Skeletal muscle tissue (tissue), 4 donors: Measurements from ENCODE around the gene MUC4. TPM values are rescaled to one million over a fixed set of nuclear protein-coding genes. Genes with fewer than 3 reads are reported as not detected.
"Not testable (repeated sequence)": the region's sequence is repeated elsewhere in the genome, so short reads cannot be mapped to it uniquely, and the experiment has no call there.

Source experiments
- H3K27ac ChIP-seq: one replicate; pipeline ENCODE4 v1.7.0; 2013; ENCODE audit warnings: mild to moderate bottlenecking, low read depth, low read length, inconsistent platforms
- H3K27me3 ChIP-seq, 3 donors: one replicate each; pipeline ENCODE4 v1.7.0; 2013; ENCODE audit warnings: low read length in 3 of 3; ENCODE audit not compliant: control insufficient read depth in 3 of 3, insufficient read depth in 3 of 3
- H3K36me3 ChIP-seq, 3 donors: one replicate each; pipeline ENCODE4 v1.7.0; 2013; ENCODE audit warnings: low read length in 3 of 3; ENCODE audit not compliant: control insufficient read depth in 3 of 3, insufficient read depth in 3 of 3
- H3K4me1 ChIP-seq, 3 donors: one replicate each; pipeline ENCODE4 v1.7.0; 2013; ENCODE audit warnings: low read length in 3 of 3, mild to moderate bottlenecking in 3 of 3; ENCODE audit not compliant: control insufficient read depth in 3 of 3, insufficient read depth in 3 of 3
- H3K4me3 ChIP-seq, 3 donors: one replicate each; pipeline ENCODE4 v1.7.0; 2013; ENCODE audit warnings: low read length in 3 of 3
- H3K9ac ChIP-seq, 3 donors: one replicate each; pipeline ENCODE4 v1.7.0; 2013; ENCODE audit warnings: low read length in 3 of 3, mild to moderate bottlenecking in 3 of 3, moderate library complexity in 2 of 3, low read depth in 1 of 3
- H3K9me3 ChIP-seq, 3 donors: one replicate each; pipeline ENCODE4 v1.7.0; 2013; ENCODE audit warnings: low read length in 3 of 3; ENCODE audit not compliant: control insufficient read depth in 3 of 3
- total RNA-seq: library from RNA; depleted of rRNA; stranded (reverse); fragments of >200 nt; gene quantifications from one replicate; pipeline ENCODE4 v1.2.3, GENCODE V29; 2014
- donor health status: Osteomylitis.

MUC4 gene
- total RNA-seq, 1 donor from 2014 or later: 0.52 TPM

DNA sequence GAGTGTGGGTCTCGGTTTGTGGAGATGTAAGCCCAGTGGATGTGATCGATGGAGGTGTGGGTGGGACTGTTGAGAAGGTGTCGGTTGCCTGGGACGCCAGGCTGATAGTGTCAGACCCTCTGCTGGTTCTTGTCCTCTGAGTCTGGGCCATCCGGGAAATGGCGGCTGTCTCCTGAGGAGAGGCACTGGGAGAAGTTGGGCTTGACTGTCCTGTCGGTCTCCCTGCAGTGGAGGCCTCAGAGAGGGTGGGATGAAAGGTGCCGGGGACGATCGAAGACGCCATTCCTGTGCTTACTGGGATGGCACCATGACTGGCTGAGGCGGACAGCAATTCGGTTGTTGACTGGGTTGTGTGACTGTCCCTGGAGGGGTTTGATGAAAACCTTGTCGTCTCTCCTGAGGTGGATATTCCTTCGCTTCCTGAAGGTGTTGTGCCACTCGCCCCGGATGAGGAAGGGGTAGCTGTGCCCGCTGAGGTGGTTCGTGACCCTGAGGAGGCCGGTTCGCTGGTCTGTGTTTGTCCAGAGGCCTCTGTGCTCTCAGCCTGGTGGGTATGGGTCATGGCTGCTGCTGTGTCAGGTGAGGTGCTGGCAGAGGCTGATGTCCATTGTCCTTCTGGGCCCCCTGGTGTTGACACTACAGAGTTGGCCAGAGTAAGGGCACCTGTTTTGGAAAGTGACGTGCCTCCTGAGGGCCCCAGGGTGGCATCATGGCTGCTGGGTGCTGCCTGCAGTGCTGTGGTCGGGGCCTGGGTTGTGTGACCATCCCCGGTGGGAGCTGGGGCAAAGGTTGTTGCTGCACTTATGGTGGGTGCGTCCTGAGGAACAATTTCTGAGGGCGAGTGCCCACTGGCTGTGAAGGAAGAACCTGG lies 22.8 kb downstream of the MUC4 start:
- H3K36me3 ChIP-seq: no peaks in the 10 kb centered on the region
- H3K9me3 ChIP-seq: peaks cover 0 to 6% (median 4%) of the 10 kb centered on the region in 3 donors
- H3K27me3 ChIP-seq: peaks cover 3 to 14% (median 7%) of the 10 kb centered on the region in 3 donors
- no peaks in the 10 kb centered on the region for H3K4me1 ChIP-seq
- no peak overlapping the region for H3K27ac ChIP-seq
- H3K4me3 ChIP-seq: no peak overlapping the region
- H3K9ac ChIP-seq: no peak overlapping the region

DNA sequence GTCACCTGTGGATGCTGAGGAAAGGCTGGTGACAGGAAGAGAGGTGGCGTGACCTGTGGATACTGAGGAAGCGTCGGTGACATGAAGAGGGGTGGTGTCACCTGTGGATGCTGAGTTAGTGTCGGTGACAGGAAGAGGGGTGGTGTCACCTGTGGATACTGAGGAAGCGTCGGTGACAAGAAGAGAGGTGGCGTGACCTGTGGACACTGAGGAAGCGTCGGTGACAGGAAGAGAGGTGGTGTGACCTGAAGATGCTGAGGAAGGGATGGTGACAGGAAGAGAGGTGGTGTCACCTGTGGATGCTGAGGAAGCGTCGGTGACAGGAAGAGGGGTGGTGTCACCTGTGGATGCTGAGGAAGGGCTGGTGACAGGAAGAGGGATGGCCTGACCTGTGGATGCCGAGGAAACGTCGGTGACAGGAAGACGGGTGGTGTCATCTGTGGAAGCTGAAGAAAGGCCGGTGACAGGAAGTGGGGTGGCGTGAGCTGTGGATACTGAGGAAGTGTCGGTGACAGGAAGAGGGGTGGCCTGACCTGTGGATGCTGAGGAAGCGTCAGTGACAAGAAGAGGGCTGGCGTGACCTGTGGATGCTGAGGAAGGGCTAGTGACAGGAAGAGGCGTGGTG lies 25.8 kb downstream of the MUC4 start:
- H3K9me3 ChIP-seq, H3K4me1 ChIP-seq: not testable (repeated sequence)

GRCh38 chr3:195784031-195784430 lies 27.7 kb downstream of the MUC4 start:
- not testable (repeated sequence) for H3K36me3 ChIP-seq, H3K27ac ChIP-seq, H3K4me1 ChIP-seq, H3K9ac ChIP-seq, H3K4me3 ChIP-seq, H3K9me3 ChIP-seq
- H3K27me3 ChIP-seq: peaks cover 5 to 22% (median 12%) of the 10 kb centered on the region in 3 donors

More for the DNA sequence above, 25.8 kb downstream of the MUC4 start:
- not testable (repeated sequence) for H3K27ac ChIP-seq, H3K36me3 ChIP-seq, H3K4me3 ChIP-seq, H3K9ac ChIP-seq
- peaks cover 7 to 20% (median 11%) of the 10 kb centered on the region in 3 donors for H3K27me3 ChIP-seq

GRCh38 chr3:195781236-195781635 lies 30.5 kb downstream of the MUC4 start:
- not testable (repeated sequence) for H3K27ac ChIP-seq, H3K9ac ChIP-seq, H3K4me3 ChIP-seq

DNA sequence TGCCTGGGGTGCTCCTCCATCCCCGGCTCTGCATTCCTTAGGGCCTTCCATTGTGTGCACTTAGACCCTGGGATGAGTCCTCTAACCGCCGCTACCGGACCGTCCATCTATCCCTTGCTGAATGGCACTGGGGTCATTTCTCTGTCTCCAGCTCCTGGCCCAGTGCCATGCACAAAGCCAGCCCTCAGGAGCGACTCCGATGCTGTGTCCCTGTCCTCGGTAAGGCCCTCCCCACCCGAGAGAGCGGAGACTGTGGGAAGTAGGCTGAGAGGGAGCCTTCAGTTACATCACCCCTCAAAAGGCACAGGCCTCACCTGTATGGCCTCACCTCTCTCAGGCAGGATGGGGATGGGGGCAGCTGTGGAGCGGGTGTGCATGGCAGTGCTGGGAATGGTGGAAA lies 33.8 kb downstream of the MUC4 start:
- Histone ChIP-seq H3K27me3 (peaks cover 10 to 18% (median 10%) of the 10 kb centered on the region in 3 donors), H3K9ac (no peak overlapping the region), H3K36me3 (no peaks in the 10 kb centered on the region), H3K27ac (no peak overlapping the region), H3K4me3 (no peak overlapping the region), H3K4me1 (no peaks in the 10 kb centered on the region), H3K9me3 (no peaks in the 10 kb centered on the region)

More at GRCh38 chr3:195781236-195781635, 30.5 kb downstream of the MUC4 start:
- H3K4me1 ChIP-seq, H3K36me3 ChIP-seq, H3K9me3 ChIP-seq: not testable (repeated sequence)
- H3K27me3 ChIP-seq: peaks cover 3 to 26% (median 25%) of the 10 kb centered on the region in 3 donors

DNA sequence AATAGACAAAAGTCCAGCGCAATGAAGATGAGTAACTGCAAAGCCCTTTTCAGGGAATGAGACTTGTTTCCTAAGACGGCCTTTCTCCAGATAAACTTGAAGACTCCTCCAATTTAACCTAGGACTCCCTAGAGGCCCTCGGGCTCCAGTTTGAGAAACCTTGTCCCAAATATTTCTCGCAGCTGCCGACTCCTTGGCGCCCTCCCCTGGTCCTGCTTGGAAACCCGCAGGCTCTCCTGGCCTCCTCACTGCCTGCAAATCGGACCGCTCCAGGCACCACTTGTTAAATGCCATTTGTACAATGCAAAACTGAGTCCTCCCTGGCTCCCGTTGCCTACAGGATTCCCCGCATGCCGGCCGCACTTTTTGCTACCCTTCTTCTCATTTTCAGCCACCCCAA lies 36.8 kb downstream of the MUC4 start:
- peaks cover 5 to 17% (median 14%) of the 10 kb centered on the region in 3 donors for H3K27me3 ChIP-seq
- no peaks in the 10 kb centered on the region for H3K4me1 ChIP-seq
- no peak overlapping the region for H3K4me3 ChIP-seq
- H3K9ac ChIP-seq: no peak overlapping the region
- H3K9me3 ChIP-seq: no peaks in the 10 kb centered on the region
- no peaks in the 10 kb centered on the region for H3K36me3 ChIP-seq
- no peak overlapping the region for H3K27ac ChIP-seq

DNA sequence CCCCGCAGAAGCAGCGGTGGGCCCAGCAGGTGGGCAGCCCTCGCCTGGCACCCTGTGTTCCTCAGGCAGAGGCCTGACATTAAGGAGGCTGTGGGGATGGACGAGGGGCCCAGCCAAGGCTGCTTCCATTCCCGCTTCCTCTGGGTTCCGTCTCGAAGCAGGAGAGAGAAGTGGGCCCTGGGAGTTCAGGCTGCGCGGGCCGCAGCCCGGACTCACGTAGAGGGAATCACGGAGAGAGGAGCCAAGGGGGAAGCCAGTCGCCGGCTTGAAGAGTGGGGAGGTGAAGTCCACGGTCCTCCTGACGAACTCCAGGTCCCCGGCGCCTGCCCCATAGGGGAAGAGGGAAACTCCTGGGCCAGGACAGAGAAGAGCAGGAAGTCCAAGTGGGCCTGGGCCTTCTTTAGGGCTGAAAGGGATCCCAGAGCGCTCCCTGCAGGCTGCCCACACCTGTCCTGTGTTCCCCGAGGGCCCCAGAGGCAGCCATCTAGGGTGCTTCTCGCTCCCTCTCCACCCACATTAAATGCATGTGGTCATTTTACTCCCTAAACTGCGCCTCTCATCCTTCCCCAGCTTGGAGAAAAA lies 37.7 kb downstream of the MUC4 start:
- H3K27me3 ChIP-seq: peaks cover 5 to 17% (median 13%) of the 10 kb centered on the region in 3 donors
- no peak overlapping the region for H3K4me3 ChIP-seq
- H3K9me3 ChIP-seq: no peaks in the 10 kb centered on the region
- no peaks in the 10 kb centered on the region for H3K4me1 ChIP-seq
- H3K9ac ChIP-seq: no peak overlapping the region
- no peak overlapping the region for H3K27ac ChIP-seq
- no peaks in the 10 kb centered on the region for H3K36me3 ChIP-seq

DNA sequence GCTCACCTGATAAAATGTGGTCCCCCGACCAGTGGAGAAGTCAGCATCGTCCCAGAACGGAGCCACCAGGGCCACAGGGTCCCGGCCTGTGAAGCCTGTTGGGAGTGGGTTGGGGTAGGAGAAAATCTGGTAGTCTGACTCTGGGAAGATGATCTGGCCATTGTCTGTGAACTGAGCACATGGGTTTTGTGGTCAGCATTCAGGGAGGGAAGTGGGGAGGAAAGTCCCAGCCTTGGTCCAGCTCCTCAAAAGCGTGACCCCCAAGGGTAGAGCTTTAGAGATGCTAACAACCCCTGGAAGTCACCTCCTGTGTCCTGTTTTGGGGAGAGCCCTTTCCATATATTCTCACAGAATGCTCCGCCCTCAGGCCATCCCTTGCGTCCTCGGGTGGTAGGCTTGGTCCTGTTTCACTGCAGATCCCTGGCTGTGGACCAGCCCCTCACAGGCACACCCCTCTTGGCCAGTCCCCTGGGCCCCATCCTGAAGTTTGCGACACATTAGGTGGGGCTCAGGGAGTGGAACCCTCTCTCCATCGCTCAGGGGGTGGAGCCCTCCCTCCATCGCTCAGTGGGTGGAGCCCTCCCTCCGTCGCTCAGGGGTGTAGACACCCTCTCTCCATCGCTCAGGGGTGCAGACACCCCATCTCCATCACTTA lies 40.0 kb downstream of the MUC4 start:
- Histone ChIP-seq H3K4me3 (no peak overlapping the region), H3K27ac (no peak overlapping the region), H3K27me3 (peaks cover 0 to 14% (median 3%) of the 10 kb centered on the region in 3 donors), H3K9me3 (no peaks in the 10 kb centered on the region), H3K36me3 (no peaks in the 10 kb centered on the region), H3K9ac (no peak overlapping the region), H3K4me1 (no peaks in the 10 kb centered on the region)

GRCh38 chr3:195770841-195771645 lies 40.7 kb downstream of the MUC4 start:
- H3K9me3 ChIP-seq, H3K4me3 ChIP-seq, H3K36me3 ChIP-seq, H3K9ac ChIP-seq, H3K27ac ChIP-seq, H3K4me1 ChIP-seq: not testable (repeated sequence)
- H3K27me3 ChIP-seq: peaks cover 0 to 14% (median 3%) of the 10 kb centered on the region in 3 donors
